Esophagus squamous epithelium (tissue), 5 donors: ENCODE data around the gene TIGD3. TPM values are rescaled to one million over a fixed set of nuclear protein-coding genes. Genes with fewer than 3 reads are reported as not detected.
A peak's percentile ranks its signal among the peaks of the same experiment; 100 is the strongest.

Source experiments
- DNase-seq: peaks from one replicate; lab custom pipeline; 2025; lab: John Stamatoyannopoulos, UW
- H3K27ac ChIP-seq, 4 donors: fragments of 200-600 bp; sonication (generic); one replicate each; pipeline ENCODE4 v1.5.1; 2016 to 2019; ENCODE audit warnings: mild to moderate bottlenecking in 1 of 4
- H3K27me3 ChIP-seq, 4 donors: fragments of 200-600 bp; sonication (generic); 1 replicate in 3 of 4; 2 replicates in 1 of 4; pipeline versions ENCODE4 v1.5.1 to v1.6.0; 2017 to 2021; ENCODE audit warnings: antibody characterized with exemption in 1 of 4
- H3K36me3 ChIP-seq, 3 donors: fragments of 200-600 bp; sonication (generic); one replicate each; pipeline ENCODE4 v1.5.1; 2016 to 2019
- H3K4me1 ChIP-seq, 3 donors: fragments of 200-600 bp; sonication (generic); one replicate each; pipeline ENCODE4 v1.5.1; 2017 to 2019
- H3K4me3 ChIP-seq, 4 donors: fragments of 200-600 bp; sonication (generic); 1 replicate in 3 of 4; 2 replicates in 1 of 4; pipeline ENCODE4 v1.5.1; 2016 to 2019; ENCODE audit warnings: mild to moderate bottlenecking in 2 of 4, moderate library complexity in 1 of 4
- H3K9me3 ChIP-seq, 3 donors: fragments of 200-600 bp; sonication (generic); one replicate each; pipeline ENCODE4 v1.5.1; 2016 to 2019
- POLR2A ChIP-seq, 4 donors: fragments of 450-650 bp; IDR thresholded peaks; one replicate each; pipeline ENCODE4 v1.6.1; 2017; ENCODE audit warnings: antibody characterized with exemption in 4 of 4, mild to moderate bottlenecking in 4 of 4, moderate library complexity in 3 of 4
- WGBS, 2 donors: methylation state at CpG; one replicate each; pipeline ENCODE4 v1.1.5; 2018; 5-methylcytosine and 5-hydroxymethylcytosine counted together
- intact Hi-C: fragments of 100-400 bp; cut with DNase I; formaldehyde crosslinking; loops from one replicate; pipeline ENCODE4 v1.15.0; 2022
- total RNA-seq, 4 donors: library from RNA; depleted of rRNA; stranded (reverse); fragments of >200 nt; gene quantifications; one replicate each; pipeline ENCODE4 v1.1.0, GENCODE V29; 2016
- TF ChIP-seq, protein P1 (sequence below), 6 experiments: fragments of 450-650 bp in 4 of 6; fragments of 200-600 bp in 2 of 6; sonication (generic) in 2 of 6; IDR thresholded peaks; one replicate each; pipeline ENCODE4 v1.5.1; 2016 to 2019; ENCODE audit warnings: antibody characterized with exemption in 6 of 6, mild to moderate bottlenecking in 4 of 6, moderate library complexity in 4 of 6
- donor health status: DM: yes; HTN: yes; CAD: no.

Gene TIGD3
- total RNA-seq, 4 donors from 2014 or later: 0.13 to 1.3 (median 0.56) TPM

DNA sequence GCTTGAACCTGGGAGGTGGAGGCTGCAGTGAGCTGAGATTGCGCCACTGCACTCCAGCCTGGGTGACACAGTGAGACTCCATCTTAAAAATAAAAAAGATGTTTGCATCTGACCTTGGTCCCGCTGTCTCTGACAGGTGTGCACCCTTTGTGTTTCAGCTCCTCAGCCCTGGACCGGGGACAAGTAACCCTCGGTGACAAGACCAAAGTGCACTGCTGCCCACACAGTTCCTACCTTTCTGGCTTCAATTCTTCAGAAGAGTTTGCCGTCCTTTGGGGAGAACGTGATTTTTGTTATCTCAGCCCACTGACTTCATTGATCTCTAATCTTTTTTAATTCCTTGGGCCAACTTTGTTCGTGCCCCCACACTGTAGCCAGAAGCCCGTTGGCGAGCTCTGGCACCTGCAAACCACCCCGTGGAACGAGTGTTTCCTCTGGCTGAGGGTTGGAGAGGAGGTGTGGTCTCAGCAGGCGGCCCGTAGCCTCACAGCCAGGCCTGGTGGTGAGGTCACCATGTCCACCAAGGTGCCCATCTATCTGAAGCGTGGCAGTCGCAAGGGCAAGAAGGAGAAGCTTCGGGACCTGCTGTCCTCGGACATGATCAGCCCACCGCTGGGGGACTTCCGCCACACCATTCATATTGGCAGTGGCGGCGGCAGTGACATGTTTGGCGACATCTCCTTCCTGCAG lies 34.0 kb upstream of the TIGD3 start:
- H3K9me3 ChIP-seq: no peaks in the 10 kb centered on the region
- WGBS, 2 donors: 70 to 82% methylated on average over 14 to 19 of the region's 22 CpGs
- TF ChIP-seq, protein P1, sequence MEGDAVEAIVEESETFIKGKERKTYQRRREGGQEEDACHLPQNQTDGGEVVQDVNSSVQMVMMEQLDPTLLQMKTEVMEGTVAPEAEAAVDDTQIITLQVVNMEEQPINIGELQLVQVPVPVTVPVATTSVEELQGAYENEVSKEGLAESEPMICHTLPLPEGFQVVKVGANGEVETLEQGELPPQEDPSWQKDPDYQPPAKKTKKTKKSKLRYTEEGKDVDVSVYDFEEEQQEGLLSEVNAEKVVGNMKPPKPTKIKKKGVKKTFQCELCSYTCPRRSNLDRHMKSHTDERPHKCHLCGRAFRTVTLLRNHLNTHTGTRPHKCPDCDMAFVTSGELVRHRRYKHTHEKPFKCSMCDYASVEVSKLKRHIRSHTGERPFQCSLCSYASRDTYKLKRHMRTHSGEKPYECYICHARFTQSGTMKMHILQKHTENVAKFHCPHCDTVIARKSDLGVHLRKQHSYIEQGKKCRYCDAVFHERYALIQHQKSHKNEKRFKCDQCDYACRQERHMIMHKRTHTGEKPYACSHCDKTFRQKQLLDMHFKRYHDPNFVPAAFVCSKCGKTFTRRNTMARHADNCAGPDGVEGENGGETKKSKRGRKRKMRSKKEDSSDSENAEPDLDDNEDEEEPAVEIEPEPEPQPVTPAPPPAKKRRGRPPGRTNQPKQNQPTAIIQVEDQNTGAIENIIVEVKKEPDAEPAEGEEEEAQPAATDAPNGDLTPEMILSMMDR (IDR thresholded peaks at IDR 0.05): no peak
- no peak for TF ChIP-seq POLR2A (IDR thresholded peaks at IDR 0.05)
- no peak overlapping the region for H3K4me3 ChIP-seq
- peaks cover 17 to 70% (median 24%) of the 10 kb centered on the region in 3 donors for H3K4me1 ChIP-seq
- H3K27ac ChIP-seq: peak overlapping the region in 2 of 4 donors; percentile 55 to 61
- intact Hi-C loops: no loop called here
- no peak for DNase-seq
- H3K36me3 ChIP-seq: peaks cover 6 to 21% (median 9%) of the 10 kb centered on the region in 3 donors
- H3K27me3 ChIP-seq: no peaks in the 10 kb centered on the region

DNA sequence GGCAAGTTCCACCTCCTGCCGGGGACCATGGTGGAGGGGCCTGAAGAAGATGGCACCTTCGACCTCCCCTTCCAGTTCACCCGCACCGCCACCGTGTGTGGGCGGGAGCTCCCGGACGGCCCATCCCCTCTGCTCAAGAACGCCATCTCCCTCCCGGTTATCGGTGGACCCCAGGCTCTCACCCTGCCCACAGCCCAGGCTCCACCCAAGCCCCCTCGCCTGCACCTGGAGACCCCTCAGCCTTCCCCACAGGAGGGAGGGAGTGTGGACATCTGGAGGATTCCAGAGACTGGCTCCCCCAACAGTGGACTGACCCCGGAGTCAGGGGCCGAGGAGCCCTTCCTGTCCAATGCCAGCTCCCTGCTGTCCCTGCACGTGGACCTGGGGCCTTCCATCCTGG lies 33.5 kb upstream of the TIGD3 start:
- Histone ChIP-seq H3K27me3 (no peaks in the 10 kb centered on the region), H3K4me1 (peaks cover 17 to 64% (median 24%) of the 10 kb centered on the region in 3 donors), H3K36me3 (peaks cover 6 to 21% (median 9%) of the 10 kb centered on the region in 3 donors), H3K9me3 (no peaks in the 10 kb centered on the region), H3K4me3 (no peak overlapping the region), H3K27ac (peak overlapping the region in 3 of 4 donors; percentile 9 to 61 (median 55))
- whole genome bisulfite sequencing, 2 donors: 76% methylated on average over 5 of the region's 15 CpGs; no CpG with 5 or more reads in 1 of the 2 donors
- DNase-seq: no peak
- intact Hi-C loops: no loop called here
- no peak for TF ChIP-seq POLR2A (IDR thresholded peaks at IDR 0.05)
- TF ChIP-seq, protein P1 (IDR thresholded peaks at IDR 0.05): no peak

GRCh38 chr11:65321828-65322485 lies 32.6 kb upstream of the TIGD3 start:
- H3K9me3 ChIP-seq: no peaks in the 10 kb centered on the region
- H3K4me1 ChIP-seq: peaks cover 8 to 56% (median 15%) of the 10 kb centered on the region in 3 donors
- H3K27ac ChIP-seq: peak overlapping the region in 3 of 4 donors; percentile 9 to 61 (median 55)
- TF ChIP-seq, protein P1 (IDR thresholded peaks at IDR 0.05): no peak
- no peak for TF ChIP-seq POLR2A (IDR thresholded peaks at IDR 0.05)
- H3K36me3 ChIP-seq: peaks cover 6 to 21% (median 9%) of the 10 kb centered on the region in 3 donors
- no peak for DNase-seq
- no peak overlapping the region for H3K4me3 ChIP-seq
- intact Hi-C loops: no loop called here
- 55 to 66% methylated on average over 4 of the region's 13 CpGs for WGBS, 2 donors
- no peaks in the 10 kb centered on the region for H3K27me3 ChIP-seq

GRCh38 chr11:65323813-65324212 lies 30.7 kb upstream of the TIGD3 start:
- DNase-seq: no peak
- intact Hi-C loops: no loop called here
- WGBS, 2 donors: 56 to 69% methylated on average over 10 of the region's 12 CpGs
- TF ChIP-seq POLR2A (IDR thresholded peaks at IDR 0.05): no peak
- TF ChIP-seq, protein P1 (IDR thresholded peaks at IDR 0.05): no peak
- no peak overlapping the region for H3K4me3 ChIP-seq
- H3K27me3 ChIP-seq: no peaks in the 10 kb centered on the region
- H3K9me3 ChIP-seq: no peaks in the 10 kb centered on the region
- H3K36me3 ChIP-seq: peaks cover 6 to 21% (median 9%) of the 10 kb centered on the region in 3 donors
- H3K4me1 ChIP-seq: peaks cover 4 to 39% (median 11%) of the 10 kb centered on the region in 3 donors
- H3K27ac ChIP-seq: no peak overlapping the region

DNA sequence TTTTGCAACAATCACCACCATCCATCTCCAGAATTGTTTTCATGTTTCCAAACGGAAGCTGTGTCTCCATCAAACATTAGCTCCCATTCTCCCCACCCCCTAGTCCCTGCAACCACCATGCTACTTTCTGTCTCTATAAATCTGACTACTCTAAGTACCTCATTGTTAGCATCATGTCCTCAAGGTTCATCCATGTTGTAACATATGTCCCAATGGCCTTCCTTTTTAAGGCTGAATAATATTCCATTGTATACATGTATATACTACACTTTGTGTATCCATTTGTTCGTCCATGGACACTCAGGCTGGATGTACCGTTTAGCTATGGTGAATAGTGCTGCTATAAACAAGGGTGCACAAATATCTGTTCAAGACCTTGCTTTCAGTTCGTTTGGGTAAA lies 29.1 kb upstream of the TIGD3 start:
- H3K9me3 ChIP-seq: no peaks in the 10 kb centered on the region
- no peak overlapping the region for H3K4me3 ChIP-seq
- no peaks in the 10 kb centered on the region for H3K27me3 ChIP-seq
- H3K27ac ChIP-seq: no peak overlapping the region
- TF ChIP-seq, protein P1 (IDR thresholded peaks at IDR 0.05): no peak
- no peak for TF ChIP-seq POLR2A (IDR thresholded peaks at IDR 0.05)
- 78 to 85% methylated on average over 4 of the region's 4 CpGs for WGBS, 2 donors
- intact Hi-C loops: no loop called here
- H3K4me1 ChIP-seq: peaks cover 4 to 35% (median 11%) of the 10 kb centered on the region in 3 donors
- H3K36me3 ChIP-seq: peaks cover 6 to 20% (median 9%) of the 10 kb centered on the region in 3 donors
- no peak for DNase-seq
